ENCODE data around the gene CCR3.

DNA sequence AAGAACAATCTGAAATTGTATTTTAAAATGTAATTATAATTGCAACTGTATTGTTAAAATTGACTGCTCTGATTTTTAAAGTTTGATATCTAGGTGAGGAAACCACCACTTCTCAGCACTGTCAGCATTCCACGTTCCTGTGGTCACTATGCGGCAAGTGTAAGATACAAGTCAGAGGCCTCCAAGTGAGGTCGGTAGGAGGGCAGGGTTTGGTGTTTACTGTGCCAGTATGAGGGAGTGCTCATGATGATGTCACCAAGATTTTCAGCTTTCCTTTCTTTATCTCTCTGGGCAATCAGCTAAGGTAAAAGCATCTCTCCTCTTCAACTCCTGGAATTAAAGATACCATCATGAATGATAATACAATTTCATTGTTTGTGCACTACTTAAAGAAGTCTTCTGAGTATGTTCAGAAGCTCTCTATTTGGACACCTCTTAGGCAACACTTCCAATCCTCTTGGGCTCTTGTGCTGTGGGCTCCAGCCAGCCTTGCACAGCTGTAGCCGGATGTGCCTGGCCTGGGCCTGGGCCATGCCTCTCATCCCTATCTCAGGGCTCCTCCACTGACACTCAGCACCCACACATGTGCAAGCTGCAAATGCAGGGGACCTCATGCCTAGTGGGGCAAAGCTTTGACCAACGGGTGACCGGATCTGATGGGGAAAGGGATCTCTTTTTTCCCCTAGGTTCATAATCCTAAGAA lies 42.9 kb downstream of the CCR3 start:
- TF ChIP-seq CTCF (conservative IDR thresholded peaks at IDR 0.05) (no peak), ZFX (IDR thresholded peaks at IDR 0.05) (no peak)
